HEK293T (cell line): ENCODE measurements around the gene ZNF578.

Source experiments
- ARNT ChIP-seq: fragments of 450-650 bp; IDR thresholded peaks from 2 replicates; pipeline ENCODE4 v1.6.1; 2017; ENCODE audit warnings: mild to moderate bottlenecking
- BHLHE40 ChIP-seq: fragments of 450-650 bp; IDR thresholded peaks from 2 replicates; pipeline ENCODE4 v1.6.1; 2016; ENCODE audit warnings: mild to moderate bottlenecking, moderate library complexity, borderline replicate concordance
- ELF4 ChIP-seq: fragments of 450-650 bp; IDR thresholded peaks from 2 replicates; pipeline ENCODE4 v1.6.1; 2017; ENCODE audit warnings: antibody characterized with exemption
- FOXA1 ChIP-seq: fragments of 450-650 bp; IDR thresholded peaks from 2 replicates; pipeline ENCODE4 v1.6.1; 2016; ENCODE audit warnings: mild to moderate bottlenecking
- FOXM1 ChIP-seq: fragments of 450-650 bp; IDR thresholded peaks from 2 replicates; pipeline ENCODE4 v1.6.1; 2017; ENCODE audit warnings: mild to moderate bottlenecking, borderline replicate concordance
- HDGF ChIP-seq: fragments of 450-650 bp; IDR thresholded peaks from 2 replicates; pipeline ENCODE4 v1.6.1; 2017; ENCODE audit warnings: antibody characterized with exemption, borderline replicate concordance
- L3MBTL2 ChIP-seq: fragments of 450-650 bp; conservative IDR thresholded peaks from 2 replicates; pipeline ENCODE4 v1.6.1; 2016; ENCODE audit warnings: mild to moderate bottlenecking
- LEF1 ChIP-seq: fragments of 450-650 bp; IDR thresholded peaks from 2 replicates; pipeline ENCODE4 v1.6.1; 2017; ENCODE audit warnings: mild to moderate bottlenecking, borderline replicate concordance
- NFRKB ChIP-seq: fragments of 450-650 bp; IDR thresholded peaks from 2 replicates; pipeline ENCODE4 v1.6.1; 2016; ENCODE audit warnings: mild to moderate bottlenecking, moderate library complexity
- SP1 ChIP-seq: fragments of 450-650 bp; IDR thresholded peaks from 2 replicates; pipeline ENCODE4 v1.6.1; 2017
- SUZ12 ChIP-seq: fragments of 450-650 bp; IDR thresholded peaks from 2 replicates; pipeline ENCODE4 v1.6.1; 2016; ENCODE audit warnings: mild to moderate bottlenecking
- TARDBP ChIP-seq: fragments of 450-650 bp; IDR thresholded peaks from 2 replicates; pipeline ENCODE4 v1.6.1; 2016
- ZNF384 ChIP-seq: fragments of 450-650 bp; IDR thresholded peaks from 2 replicates; pipeline ENCODE4 v1.6.1; 2016
- TF ChIP-seq, protein P1 (sequence below): fragments of 450-650 bp; IDR thresholded peaks from 2 replicates; pipeline ENCODE4 v1.6.1; 2016

GRCh38 chr19:52557231-52557995 is 104.1 kb downstream of the ZNF578 start:
- TF ChIP-seq SP1 (no peak), ELF4 (no peak), ZNF384 (no peak), SUZ12 (no peak), TARDBP (no peak), BHLHE40 (no peak), ARNT (no peak), HDGF (no peak), L3MBTL2 (no peak), FOXM1 (no peak), FOXA1 (no peak), LEF1 (no peak), NFRKB (no peak)
- TF ChIP-seq, protein P1, sequence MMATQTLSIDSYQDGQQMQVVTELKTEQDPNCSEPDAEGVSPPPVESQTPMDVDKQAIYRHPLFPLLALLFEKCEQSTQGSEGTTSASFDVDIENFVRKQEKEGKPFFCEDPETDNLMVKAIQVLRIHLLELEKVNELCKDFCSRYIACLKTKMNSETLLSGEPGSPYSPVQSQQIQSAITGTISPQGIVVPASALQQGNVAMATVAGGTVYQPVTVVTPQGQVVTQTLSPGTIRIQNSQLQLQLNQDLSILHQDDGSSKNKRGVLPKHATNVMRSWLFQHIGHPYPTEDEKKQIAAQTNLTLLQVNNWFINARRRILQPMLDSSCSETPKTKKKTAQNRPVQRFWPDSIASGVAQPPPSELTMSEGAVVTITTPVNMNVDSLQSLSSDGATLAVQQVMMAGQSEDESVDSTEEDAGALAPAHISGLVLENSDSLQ: no peak
